ENCODE measurements around the gene ATRIP. TPM values are rescaled to one million over a fixed set of nuclear protein-coding genes. Genes with fewer than 3 reads are reported as not detected.
A peak's percentile ranks its signal among the peaks of the same experiment; 100 is the strongest.

ATRIP gene
- total RNA-seq, 4 donors from 2014 or later = 7.5 to 10.5 (median 9.3) TPM

DNA sequence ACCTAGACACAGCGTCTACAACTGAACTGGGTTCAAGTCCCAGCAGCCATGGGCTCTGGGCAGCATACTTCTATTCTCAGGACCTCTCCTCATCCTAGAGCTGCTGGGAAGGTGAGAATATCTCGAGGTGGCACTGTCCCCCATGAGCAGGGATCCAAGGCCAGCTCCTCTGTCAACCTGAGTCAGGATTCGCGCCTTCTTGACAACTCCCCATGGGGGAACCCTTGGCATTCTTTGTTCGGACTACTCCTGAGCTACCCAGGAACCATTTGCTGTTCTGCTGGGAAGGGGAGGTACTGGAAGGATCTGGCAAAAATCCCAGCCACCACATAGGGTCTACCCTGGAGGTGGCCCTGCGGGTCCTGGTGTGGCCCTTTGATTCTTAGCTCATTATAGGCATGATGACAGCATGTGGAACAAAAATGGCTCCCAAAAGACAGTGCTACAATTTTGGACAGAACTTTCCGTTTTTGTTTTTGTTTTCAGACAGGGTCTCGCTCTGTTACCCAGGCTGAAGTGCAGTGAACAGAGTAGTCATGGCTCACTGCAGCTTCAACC is 38.9 kb upstream of the ATRIP start:
- Histone ChIP-seq H3K27me3 (no peaks in the 10 kb centered on the region), H3K4me1 (peaks cover 0 to 5% (median under 1%) of the 10 kb centered on the region in 4 donors), H3K9me3 (no peaks in the 10 kb centered on the region), H3K4me3 (no peak overlapping the region), H3K36me3 (peaks cover 0 to 99% (median 10%) of the 10 kb centered on the region in 3 donors), H3K27ac (no peak overlapping the region)
- peak; percentile 2 to 5 for DNase-seq (ENCODE audit: low spot score in 2 of 2)
- whole genome bisulfite sequencing, 2 donors = 86% methylated on average over 8 of the region's 8 CpGs
- TF ChIP-seq, protein P1, sequence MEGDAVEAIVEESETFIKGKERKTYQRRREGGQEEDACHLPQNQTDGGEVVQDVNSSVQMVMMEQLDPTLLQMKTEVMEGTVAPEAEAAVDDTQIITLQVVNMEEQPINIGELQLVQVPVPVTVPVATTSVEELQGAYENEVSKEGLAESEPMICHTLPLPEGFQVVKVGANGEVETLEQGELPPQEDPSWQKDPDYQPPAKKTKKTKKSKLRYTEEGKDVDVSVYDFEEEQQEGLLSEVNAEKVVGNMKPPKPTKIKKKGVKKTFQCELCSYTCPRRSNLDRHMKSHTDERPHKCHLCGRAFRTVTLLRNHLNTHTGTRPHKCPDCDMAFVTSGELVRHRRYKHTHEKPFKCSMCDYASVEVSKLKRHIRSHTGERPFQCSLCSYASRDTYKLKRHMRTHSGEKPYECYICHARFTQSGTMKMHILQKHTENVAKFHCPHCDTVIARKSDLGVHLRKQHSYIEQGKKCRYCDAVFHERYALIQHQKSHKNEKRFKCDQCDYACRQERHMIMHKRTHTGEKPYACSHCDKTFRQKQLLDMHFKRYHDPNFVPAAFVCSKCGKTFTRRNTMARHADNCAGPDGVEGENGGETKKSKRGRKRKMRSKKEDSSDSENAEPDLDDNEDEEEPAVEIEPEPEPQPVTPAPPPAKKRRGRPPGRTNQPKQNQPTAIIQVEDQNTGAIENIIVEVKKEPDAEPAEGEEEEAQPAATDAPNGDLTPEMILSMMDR (IDR thresholded peaks at IDR 0.05) = no peak
- TF ChIP-seq POLR2A (IDR thresholded peaks at IDR 0.05) (no peak), EP300 (IDR thresholded peaks at IDR 0.05) (no peak)

DNA sequence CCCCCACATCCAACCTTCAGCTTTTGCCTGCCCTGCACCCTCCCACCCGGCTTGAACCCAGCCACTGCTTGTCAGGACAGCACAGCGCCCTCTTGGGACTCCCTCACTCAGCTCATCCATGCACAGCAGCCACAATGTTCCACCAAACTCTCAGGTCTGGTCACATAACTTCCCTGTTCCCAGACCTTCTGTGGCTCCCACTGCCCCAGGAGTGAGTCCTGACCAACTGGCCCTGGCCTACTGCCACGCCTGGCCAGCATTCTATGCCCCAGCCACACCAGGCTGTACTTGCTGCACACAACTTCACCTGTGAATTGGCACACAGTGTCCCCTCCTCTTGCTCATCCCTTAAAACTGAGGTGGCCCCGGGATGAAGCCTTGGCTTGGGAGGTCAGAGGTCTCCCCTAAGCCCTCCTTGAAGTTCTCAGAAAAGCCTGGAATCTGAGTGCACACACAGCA is 37.7 kb upstream of the ATRIP start:
- 86% methylated on average over 4 of the region's 4 CpGs for WGBS, 2 donors
- TF ChIP-seq POLR2A (IDR thresholded peaks at IDR 0.05) (no peak), EP300 (IDR thresholded peaks at IDR 0.05) (no peak)
- TF ChIP-seq, protein P1 (IDR thresholded peaks at IDR 0.05) = no peak
- H3K4me1 ChIP-seq = peaks cover 0 to 4% (median 0%) of the 10 kb centered on the region in 4 donors
- no peak overlapping the region for H3K27ac ChIP-seq
- peak; percentile 4 to 8 for DNase-seq (ENCODE audit: low spot score in 2 of 2)
- H3K27me3 ChIP-seq = no peaks in the 10 kb centered on the region
- no peak overlapping the region for H3K4me3 ChIP-seq
- no peaks in the 10 kb centered on the region for H3K9me3 ChIP-seq
- H3K36me3 ChIP-seq = peaks cover 0 to 100% (median 11%) of the 10 kb centered on the region in 3 donors

DNA sequence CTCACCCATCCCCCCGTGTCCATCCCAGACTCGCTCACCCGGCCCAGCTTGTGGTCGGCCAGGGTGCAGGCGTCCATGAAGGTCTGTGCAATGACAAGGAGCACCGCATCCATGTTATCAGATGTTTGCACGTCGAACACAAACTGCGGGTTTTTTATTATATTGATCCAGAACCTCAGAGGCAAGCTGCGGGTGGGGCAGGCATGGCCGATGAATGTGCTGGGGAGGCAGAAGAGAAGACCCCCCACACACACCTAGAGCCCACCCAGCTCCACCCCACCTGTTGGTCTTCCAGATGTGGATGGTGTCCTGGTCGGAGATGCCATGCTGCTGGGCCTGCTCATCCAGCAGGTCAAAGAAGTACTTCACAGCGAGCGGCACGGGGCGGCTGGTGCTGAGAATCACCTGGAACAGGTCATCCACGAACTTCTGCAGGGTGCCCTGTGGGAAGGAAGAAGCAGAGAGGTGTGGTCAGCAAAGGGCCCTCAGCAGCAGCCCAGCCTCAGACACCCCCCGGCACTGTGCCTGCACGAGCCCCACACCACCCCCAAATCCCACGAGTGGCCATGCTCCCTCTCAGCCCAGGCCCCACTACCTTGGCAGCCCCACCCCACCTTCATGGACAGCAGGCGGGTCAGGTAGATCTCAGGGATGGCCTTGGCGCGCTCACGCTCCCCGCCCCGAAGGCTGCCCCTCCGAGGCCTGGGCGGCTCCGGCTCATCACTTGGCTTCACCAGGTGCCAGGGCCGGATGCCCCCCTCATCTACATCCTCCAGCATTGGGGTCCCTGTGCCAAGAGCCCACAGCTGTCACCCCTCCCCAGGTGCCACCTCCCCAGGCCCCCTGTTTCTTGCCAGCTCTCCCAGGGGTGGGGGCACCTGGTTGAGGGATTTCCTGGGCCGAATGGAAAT is 37.0 kb upstream of the ATRIP start:
- H3K27me3 ChIP-seq = no peaks in the 10 kb centered on the region
- no peak overlapping the region for H3K27ac ChIP-seq
- 94 to 96% methylated on average over 22 to 30 of the region's 31 CpGs for WGBS, 2 donors
- H3K4me1 ChIP-seq = peaks cover 0 to 5% (median 0%) of the 10 kb centered on the region in 4 donors
- H3K4me3 ChIP-seq = no peak overlapping the region
- no peaks in the 10 kb centered on the region for H3K9me3 ChIP-seq
- TF ChIP-seq, protein P1 (IDR thresholded peaks at IDR 0.05) = no peak
- TF ChIP-seq POLR2A (IDR thresholded peaks at IDR 0.05) (no peak), EP300 (IDR thresholded peaks at IDR 0.05) (no peak)
- peaks cover 2 to 100% (median 11%) of the 10 kb centered on the region in 3 donors for H3K36me3 ChIP-seq
- DNase-seq (ENCODE audit: low spot score in 2 of 2) = peak in 1 of 2 donors; percentile 11

DNA sequence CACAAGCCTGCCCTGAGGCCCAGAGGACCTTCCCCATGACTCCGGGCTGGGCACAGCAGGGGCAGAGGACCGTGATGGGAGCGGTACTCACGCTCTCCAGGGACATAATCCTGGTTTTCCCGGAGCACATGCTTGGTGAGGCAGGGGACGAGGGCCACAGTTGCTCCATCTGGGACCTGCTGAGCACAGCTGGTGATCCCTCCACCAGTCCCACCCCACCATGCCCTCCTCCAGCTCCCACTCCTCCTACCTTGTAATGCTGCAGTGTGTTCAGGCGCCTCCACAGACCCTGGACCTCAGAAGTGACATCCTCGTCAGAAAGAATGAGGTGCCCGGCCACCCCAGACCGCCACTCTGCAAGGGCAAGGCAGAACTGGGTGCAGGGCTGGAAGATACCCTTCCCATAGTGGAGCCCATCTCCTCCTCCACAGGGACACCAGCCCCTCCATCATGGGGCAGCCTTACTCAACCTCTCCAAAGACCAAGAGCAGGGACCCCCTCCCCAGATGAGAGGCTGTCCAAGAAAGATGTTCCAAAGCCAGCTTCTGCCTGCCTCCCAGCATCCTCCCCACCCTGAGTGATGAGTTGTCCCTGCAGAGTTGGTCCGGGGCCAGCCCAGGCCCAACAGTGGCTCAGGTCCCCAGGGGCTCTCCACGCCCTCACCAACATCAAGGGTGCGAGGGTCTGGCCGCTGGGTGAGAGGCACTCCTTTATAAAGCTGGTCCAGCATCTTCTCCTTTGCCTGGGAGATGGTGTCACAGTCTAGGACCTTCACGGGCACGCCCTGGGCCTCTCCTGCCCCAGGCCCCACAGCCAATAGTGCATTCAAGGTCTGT is 36.1 kb upstream of the ATRIP start:
- no peak overlapping the region for H3K4me3 ChIP-seq
- H3K27ac ChIP-seq = no peak overlapping the region
- 93% methylated on average over 12 to 16 of the region's 16 CpGs for WGBS, 2 donors
- no peaks in the 10 kb centered on the region for H3K27me3 ChIP-seq
- TF ChIP-seq EP300 (IDR thresholded peaks at IDR 0.05) = no peak
- no peak for TF ChIP-seq POLR2A (IDR thresholded peaks at IDR 0.05)
- TF ChIP-seq, protein P1 (IDR thresholded peaks at IDR 0.05) = no peak
- no peaks in the 10 kb centered on the region for H3K9me3 ChIP-seq
- peaks cover 0 to 5% (median 0%) of the 10 kb centered on the region in 4 donors for H3K4me1 ChIP-seq
- H3K36me3 ChIP-seq = peaks cover 6 to 100% (median 11%) of the 10 kb centered on the region in 3 donors
- peak in 1 of 2 donors; percentile 13 for DNase-seq (ENCODE audit: low spot score in 2 of 2)

Data from tibial nerve (tissue), 4 donors.